ENCODE results near the gene TFDP2.
A peak's percentile ranks its signal among the peaks of the same experiment; 100 is the strongest.
"Not testable (repeated sequence)": the region's sequence is repeated elsewhere in the genome, so short reads cannot be mapped to it uniquely, and the experiment has no call there.

The TFDP2 gene

DNA sequence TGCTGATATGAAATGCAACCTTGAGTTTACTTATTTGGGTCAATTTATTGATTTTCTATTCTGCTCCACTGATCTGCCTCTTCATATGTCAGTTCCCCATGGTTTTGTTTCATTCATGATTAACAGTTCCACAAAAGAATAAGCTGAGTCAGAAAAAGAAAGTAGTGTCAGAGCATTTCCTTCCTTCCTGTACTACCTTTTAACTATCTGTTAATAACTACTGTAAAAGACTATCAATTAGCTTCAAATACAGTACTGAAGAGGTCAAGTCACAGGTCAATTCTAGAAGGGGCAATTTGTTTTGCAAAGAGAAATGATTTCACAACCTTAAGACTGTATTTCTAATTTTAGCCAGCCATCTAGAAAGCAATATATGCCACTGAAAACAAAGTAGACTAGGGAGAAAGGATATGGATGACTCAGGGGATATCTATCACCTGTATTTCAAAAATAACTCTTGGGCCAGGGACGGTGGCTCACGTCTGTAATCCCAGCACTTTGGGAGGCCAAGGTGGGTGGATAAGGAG lies 129.5 kb downstream of the TFDP2 start:
- peak; percentile 67 for DNase-seq

DNA sequence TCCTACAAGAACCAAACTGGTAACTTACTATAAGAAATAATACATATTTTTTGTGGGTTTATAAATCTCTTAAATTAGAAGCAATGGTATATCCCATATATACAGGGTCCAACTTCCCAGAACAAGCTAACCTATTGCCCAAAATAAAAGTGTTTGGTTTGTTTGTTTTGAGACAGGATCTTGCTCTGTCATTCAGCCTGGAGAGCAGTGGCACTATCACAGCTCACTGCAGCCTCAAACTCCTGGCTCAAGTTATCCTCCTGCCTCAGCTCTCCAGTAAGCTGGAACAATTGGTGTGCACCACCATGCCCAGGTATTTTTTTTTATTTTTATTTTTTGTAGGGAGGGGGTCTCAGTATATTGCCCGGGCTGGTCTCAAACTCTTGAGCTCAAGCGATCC lies 135.4 kb downstream of the TFDP2 start:
- DNase-seq: no peak

DNA sequence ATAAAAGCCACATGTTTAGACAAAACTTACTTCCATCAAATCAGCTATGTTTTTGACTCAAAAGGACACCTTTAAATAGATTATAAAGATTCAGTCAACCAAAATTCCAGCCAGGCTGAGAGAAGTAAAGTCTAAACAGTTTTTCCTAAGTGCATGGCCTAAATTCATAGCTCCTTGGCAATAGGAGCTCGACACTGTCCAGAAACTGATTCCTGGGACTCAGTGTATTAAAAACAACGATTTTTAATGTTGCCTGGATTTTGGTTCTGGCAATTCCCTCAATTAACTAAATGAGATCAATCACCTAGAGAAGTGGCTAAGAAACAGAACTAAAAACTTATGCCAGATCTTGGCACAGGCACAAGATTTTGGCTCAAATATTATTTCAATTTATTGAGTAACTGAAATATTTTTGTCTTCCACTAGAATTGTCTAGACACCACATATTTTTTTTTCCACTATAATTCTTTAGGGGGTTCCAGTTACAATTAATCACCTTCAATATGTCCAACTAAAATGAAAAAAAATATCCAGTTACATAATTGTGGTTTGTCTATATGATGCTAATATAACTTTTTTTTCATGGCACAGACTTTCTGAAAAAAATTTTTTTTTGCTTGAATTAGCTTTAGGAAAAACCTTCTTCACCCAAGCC lies 135.9 kb downstream of the TFDP2 start:
- no peak for DNase-seq

DNA sequence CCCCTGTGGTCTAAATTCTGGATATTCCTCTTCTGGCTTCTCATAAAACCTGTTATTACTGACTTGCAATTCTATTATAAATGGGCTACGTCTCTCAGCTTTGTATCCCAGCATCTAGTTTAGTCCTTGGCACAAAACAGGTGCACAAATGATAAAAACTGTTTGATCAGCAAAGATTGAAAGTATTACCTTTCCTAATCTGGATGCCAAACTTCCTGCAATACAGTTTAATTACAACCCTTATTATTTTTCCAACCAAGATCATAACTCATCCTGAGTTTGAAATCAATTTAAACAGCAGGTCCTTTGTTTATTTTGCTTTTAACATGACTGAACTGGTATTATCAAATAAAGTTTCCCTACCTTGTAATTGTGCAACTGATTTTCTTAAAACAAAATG lies 140.3 kb downstream of the TFDP2 start:
- no peak for DNase-seq

DNA sequence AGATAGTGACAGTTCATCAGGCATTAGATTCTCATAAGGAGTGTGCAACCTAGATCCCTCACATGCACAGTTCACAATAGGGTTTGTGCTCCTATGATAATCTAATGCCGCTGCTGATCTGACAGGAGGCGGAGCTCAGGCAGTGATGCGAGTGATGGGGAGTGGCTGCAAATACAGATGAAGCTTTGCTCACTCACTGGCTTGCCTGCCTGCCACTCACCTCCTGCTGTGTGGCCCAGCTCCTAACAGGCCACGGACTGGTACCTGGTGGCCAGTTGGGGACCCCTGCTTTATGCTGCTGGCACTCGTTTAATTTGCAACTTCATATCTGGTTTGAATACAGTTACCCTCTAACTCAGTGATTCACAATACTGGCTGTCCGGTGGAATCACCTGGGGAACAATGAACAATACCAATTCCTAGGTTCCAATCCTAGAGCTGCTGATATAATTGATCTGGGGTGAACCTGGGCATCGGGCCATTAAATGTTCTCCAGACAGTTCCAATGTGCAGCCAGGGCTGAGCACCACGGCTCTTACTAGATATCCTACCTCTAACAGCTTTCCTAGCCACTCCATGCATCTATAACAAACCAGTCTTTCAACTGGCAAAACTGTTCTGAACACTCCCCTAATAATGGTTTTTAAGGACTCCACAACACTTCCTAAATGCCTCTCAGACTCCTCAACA lies 141.5 kb downstream of the TFDP2 start:
- no peak for DNase-seq

DNA sequence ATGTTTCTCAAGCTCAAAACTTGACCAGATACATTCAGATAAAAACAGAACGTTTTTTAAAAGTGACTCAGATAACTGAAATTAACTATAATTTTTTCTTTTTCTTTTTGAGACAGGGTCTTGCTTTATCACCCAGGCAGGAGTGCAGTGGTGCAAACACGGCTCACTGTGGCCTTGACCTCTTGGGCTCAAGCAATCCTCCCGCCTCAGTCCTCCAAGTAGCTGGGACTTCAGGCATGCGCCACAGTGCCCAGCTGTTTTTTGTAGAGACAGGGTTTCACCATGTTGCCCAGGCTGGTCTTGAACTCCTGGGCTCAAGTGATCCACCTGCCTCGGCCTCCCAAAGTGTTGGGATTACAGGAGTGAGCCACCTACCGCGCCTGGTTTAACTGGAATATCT lies 144.4 kb downstream of the TFDP2 start:
- DNase-seq: not testable (repeated sequence)

DNA sequence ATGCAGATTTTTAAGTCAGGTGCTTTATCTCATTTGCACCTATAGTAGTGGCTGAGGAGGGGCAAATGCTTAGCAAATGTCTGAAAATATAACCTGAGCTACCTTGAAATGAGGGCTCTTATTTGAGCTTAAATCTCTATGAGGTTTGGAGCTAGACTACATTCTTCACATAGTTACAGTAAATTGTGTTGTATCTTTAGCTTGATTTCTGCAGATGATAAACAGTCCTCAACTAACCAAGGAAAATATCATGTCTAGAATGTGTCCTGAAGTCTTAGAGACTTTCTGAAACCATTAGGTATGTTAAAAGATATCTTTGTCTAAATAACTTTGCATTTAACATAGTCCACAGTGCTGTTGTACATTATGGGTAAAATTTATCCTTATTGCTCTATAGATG lies 145.3 kb downstream of the TFDP2 start:
- no peak for DNase-seq

DNA sequence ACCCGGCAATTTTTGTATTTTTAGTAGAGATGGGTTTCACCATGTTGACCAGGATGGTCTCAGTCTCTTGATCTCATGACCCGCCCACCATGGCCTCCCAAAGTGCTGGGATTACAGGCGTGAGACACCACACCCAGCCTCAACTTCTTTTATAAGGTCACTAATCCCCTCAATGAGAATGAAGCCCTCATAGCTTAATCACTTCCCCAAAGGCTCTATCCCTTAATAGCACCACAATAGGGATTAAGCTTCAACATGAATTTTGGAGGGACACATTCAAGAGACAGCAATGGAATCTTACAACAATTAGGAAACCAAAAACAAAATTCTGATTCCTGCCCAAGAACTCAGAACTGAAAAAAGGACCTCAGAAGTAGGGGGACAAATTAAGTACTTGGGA lies 146.1 kb downstream of the TFDP2 start:
- DNase-seq: no peak

DNA sequence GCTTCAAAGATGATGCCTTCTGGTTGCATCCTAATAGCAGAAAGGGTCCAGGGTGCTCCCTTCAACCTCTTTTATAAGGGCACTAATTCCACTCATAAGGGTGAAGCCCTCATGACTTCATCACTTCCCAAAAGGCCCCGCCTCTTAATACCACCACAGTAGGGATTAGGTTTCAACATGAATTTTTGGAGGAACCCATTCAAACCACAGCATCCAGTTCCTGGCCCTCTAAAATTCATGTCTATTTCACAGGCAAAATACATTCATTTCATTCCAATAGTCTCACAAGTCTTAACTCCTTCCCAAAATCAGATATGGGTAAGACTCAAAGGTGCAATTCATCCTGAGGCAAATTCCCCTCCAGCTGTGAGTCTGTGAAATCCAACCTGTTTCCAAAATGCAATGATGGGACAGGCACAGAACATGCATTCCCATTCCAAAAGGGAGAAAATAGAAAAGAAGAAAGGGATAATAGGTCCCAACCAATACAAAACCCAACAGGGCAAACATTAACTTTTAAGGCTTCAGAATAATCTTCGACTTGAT lies 148.9 kb downstream of the TFDP2 start:
- DNase-seq: no peak

DNA sequence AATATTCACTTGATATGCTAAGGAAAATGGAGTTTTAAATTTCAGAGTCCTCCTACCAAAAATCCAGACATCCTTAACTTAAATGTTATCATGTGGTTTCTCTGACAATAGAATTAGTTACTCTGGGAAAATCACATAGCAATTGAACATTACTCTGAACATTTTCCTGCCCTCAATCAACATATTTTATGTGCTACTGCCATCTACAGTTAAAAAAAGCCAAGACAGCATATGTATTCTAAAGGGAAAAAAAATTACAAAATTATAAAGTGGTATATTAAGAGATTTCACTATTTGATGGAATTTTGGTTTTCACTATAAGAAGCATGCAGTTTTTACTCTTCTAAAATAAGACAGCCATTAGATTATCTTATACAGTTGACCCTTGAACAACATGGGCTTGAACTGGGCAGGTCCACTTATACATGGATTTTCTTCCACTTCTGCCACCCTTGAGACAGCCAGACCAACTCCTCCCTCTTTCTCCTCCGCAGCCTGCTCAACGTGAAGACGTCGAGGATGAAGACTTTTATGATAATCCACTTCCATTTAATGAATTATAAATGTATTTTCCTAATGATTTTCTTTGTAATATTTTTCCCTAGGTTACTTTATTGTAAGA lies 150.6 kb downstream of the TFDP2 start:
- DNase-seq: no peak

DNA sequence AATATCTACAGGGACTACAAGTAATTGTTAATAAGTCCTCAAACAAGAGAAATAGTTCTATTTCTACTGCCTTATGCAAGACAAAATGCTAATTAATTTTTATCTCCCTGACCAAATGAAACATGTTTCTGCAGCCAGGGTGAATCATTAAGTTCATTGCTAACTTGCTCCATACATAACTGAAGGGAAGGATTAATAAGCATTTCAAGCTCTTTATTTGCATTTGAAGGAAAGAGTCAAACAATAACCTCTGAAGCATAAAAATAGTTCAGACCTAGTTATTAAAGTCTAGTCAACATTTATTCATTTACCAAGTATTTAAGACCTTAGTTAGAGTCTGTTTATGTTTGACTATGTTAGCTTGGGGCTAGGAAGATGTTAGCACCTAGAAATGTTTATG lies 152.9 kb downstream of the TFDP2 start:
- DNase-seq: peak; percentile 49

DNA sequence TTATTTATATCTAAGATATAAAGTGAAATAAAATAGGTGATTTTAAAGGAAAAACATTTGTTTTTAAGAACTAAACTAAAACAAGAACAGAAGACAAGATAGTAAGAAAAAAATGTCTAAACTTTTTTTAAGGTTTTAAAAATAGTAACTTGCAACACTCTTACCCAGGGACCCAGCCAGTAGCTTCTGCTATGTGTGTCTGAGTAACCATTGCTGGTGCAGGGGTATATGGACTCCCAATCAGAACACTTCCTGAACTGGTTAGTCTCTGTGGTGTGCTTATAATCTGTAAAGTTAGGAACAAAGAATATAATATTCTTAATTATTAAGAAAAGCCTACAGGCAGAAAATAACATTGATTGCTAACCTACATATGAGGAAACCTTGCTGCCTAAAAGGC lies 154.5 kb downstream of the TFDP2 start:
- DNase-seq: no peak

DNA sequence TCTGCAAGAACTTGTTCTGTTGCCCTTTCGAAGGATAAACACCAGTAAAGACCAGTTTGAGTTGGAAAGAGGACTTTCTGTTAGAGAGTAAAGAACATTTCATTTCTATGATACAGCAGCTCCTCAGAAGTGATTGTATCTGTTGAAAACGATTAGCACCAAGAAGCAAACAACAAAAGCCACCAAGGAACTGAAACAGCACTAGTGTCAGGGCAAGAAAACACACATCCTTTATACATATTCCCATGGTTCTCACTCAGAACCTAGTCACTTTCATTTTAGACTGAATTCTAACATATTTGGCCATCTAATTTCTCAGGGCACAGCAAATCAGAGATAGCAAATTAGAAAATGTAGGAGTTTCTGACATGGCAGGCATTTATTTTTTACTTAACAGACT lies 156.8 kb downstream of the TFDP2 start:
- no peak for DNase-seq

DNA sequence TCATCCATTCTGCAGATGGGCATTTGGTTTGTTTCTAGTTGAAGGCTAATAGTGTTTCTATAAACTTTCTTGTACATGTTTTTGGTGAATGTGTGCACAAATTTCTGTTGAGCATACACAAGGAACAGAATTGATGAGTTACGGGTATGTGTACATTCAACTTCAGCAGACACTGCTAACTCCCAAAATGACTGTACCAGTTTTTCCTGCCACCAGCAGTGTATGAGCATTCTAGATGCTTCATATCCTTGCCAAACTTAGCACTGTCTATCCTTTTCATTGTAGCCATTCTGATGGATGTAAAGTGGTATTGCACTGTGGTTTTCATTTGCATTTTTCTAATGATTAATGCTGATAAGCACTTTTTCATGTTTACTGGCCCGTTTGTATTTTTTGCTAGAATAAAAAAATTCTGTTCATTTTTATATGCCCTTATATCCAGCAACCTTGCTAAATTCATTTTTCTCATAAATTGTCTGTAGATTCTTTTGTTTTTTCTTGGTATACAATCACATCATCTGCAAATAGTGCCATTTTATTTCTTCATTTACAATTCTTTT lies 162.7 kb downstream of the TFDP2 start:
- DNase-seq: no peak

DNA sequence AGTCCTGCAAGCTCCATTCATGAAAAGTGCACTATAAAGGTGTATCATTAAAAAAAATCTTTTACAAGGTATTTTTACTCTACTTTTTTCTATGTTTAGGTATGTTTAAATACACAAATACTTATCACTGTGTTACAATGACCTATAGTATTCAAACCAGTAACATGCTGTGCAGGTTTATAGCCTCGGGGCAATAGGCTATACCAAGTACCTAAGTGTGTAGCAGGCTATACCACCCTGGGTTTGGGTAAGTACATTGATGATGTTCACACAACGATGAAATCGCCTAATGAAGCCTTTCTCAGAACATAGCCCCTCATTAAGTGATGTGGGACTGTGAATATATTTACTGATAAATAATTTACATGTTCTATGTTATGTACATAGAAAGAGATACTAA lies 168.3 kb downstream of the TFDP2 start:
- DNase-seq: no peak

DNA sequence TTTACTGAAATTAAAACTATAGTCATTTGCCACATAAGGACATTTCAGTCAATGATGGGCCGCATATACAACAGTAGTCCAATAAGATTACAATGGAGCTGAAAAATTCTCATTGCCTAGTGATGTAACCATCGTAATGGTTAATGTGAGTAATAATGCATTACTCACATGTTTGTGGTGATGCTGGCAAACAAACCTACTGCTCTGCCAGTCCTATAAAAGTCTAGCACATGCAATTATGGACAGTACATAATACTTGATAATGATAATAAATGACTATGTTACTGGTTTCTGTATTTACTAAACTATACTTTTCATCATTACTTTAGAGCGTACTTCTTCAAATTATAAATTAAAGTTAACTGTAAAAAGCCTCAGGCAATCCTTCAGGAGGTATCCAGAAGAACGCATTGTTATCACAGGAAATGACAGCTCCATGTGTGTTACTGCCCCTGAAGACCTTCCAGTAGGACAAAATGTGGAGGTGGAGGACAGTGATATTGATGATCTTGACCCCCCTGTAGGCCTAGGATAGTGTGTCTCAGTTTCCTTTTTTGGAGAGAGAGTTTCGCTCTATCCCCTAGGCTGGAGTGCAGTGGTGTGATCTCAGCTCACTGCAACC lies 170.2 kb downstream of the TFDP2 start:
- no peak for DNase-seq

DNA sequence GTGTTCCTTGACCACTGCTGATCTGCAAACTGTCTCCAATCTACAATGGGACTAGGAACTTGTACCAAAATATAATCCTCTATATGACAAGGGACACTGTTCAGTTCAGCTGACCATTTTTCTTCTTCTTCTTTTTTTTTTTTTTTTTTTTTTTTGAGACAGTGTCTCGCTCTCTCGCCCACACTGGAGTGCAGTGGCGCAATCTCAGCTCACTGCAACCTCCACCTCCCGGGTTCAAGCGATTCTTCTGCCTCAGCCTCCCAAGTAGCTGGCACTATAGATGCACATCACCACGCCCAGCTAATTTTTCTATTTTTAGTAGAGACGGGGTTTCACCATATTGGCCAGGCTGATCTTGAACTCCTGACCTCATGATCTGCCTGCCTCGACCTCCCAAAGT lies 174.6 kb downstream of the TFDP2 start:
- DNase-seq: not testable (repeated sequence)

DNA sequence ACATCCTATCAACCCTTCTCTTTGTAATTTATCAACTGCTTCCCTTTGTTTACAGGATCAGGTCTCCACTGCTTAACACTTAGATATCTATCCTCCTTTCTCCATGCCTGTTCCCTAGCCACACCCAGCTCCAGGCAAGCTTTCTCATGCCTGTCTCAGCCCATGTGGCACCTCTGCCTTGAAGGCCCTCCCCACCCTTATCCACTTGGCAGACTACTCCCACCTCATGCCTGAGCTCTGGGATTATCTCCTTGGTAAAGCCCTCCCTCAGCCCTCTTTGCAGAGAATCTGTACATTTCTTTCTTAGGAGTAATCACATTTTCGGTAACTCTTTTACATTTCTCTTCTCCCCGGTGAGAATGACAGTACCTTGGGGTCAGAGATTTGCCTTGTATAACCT lies 176.9 kb downstream of the TFDP2 start:
- DNase-seq: no peak

DNA sequence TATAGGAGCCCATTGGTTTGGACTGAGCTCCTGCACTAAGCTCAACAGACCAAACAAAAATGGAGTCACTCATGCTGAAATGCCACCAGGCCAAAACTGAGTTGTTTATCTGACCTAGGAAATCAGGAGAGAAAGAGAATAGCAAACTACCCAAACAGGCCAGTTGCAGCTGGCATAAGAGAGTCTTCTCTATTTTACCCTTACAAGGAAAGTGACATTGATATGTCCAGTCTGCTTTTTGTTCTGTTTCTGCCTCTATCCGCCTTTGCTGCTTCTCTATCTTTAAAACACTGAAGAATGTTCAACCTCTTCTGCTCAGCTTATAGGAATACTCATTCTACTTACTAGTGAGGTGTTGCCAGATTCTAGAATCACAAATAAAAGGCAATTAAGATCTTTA lies 177.8 kb downstream of the TFDP2 start:
- no peak for DNase-seq

DNA sequence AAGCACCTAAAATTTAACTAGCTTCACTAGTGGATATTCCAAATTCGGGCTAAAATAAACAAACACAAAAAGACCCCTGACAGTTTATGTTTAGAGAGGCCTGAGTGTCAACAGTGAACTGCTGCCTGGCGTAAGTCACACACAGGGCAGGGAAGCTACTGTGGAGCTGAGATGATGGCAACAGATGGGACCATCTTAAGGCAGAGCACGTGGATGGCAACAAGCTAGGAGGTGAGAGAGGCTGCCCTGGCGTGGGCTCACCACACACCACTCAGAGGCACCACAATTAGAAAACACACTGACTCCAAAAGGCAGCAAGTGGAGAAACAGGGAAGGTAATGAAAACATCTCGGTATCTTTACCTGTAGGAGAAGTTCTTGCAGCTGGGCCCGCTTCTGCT lies 179.6 kb downstream of the TFDP2 start:
- no peak for DNase-seq

DNA sequence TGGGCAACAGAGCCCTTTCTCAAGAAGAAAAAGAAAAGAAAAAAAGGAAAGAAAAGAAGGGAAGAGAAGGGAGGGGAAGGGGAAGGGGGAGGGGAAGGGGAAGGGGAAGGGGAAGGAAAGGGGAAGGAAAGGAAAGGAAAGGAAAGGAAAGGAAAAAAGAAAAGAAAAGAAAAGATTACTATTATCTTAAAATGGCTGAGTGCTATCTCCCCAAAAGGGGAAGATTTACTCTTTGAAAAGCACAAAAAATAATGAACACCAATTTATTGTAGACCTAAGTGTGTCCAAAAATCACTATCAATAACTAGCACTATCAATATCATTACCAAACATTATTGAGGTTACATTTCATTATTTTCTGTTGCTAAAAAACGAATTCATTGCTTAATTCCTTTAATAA lies 183.9 kb downstream of the TFDP2 start:
- no peak for DNase-seq

DNA sequence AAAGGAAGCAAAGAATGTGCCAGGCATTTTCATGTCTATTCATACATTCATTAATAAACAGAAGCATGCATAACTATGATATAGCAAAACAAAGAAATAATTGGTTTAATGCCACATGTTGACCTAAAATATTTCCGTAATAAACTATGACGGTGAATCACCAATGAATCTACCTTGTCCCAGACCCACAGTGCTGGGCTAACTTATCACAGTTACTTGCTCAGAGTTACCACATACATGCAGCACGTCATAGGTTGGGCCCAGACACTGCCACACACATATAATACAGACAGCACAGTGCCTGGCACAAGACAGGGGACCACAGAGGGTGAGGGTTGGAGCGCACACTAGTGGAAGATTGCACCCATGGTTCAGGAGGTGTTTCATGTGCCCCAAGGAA lies 186.0 kb downstream of the TFDP2 start:
- no peak for DNase-seq

DNA sequence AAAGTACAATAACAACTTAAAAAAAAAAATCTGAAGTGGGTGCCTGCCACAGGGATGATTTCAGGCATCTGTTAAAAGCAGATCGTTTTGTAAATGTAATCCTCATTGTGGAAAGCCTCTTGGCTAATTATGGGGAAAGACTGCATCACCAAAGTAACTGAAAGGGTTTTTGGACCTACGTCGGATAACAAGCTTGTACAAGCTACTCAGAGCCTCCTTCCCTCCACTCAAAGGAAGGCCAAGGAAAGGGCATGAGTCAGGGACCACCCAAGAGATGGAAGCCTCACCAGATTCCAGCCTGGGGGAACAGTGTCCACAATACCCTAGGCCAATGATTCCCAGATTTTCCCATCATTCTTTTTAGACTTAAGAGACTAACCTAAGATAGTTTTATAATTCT lies 188.6 kb downstream of the TFDP2 start:
- DNase-seq: no peak

Data from kidney glomerular epithelial cell (primary cell).